K562 (cell line): ENCODE measurements around the gene KRI1. TPM values are rescaled to one million over a fixed set of nuclear protein-coding genes. Genes with fewer than 3 reads are reported as not detected.

ENCODE experiments used
- BHLHE40 ChIP-seq: IDR thresholded peaks from 2 replicates; pipeline ENCODE4 v1.6.1; 2011; ENCODE audit warnings: low read length, improper control_type of control experiment
- HDGF ChIP-seq: fragments of 450-650 bp; IDR thresholded peaks from 2 replicates; pipeline ENCODE4 v1.6.1; 2016
- MAFK ChIP-seq: IDR thresholded peaks from 2 replicates; pipeline ENCODE4 v1.6.1; 2011; ENCODE audit warnings: low read length, improper control_type of control experiment
- MNT ChIP-seq, 2 experiments: fragments of 450-650 bp; conservative IDR thresholded peaks; 2 replicates each; pipeline ENCODE4 v1.6.1; 2017; ENCODE audit warnings: mild to moderate bottlenecking in 2 of 2, moderate library complexity in 2 of 2
- NCOA6 ChIP-seq: fragments of 450-650 bp; IDR thresholded peaks from 2 replicates; pipeline ENCODE4 v1.6.1; 2017; ENCODE audit warnings: mild to moderate bottlenecking
- PREB ChIP-seq: sonication (generic); formaldehyde crosslinking; IDR thresholded peaks from 2 replicates; pipeline ENCODE4 v1.8.1; 2023; ENCODE audit warnings: mild to moderate bottlenecking, missing genetic modification reagents
- PTRF ChIP-seq: fragments of 450-650 bp; IDR thresholded peaks from 2 replicates; pipeline ENCODE4 v1.6.1; 2016; ENCODE audit warnings: mild to moderate bottlenecking, missing genetic modification characterization, missing compliant biosample characterization
- RAD21 ChIP-seq, 2 experiments: fragments of 250-450 bp in 1 of 2; fragments of 450-650 bp in 1 of 2; sonication (Bioruptor Pico) in 1 of 2; formaldehyde crosslinking in 1 of 2; IDR thresholded peaks in 1 of 2; conservative IDR thresholded peaks in 1 of 2; 2 replicates each; pipeline versions ENCODE4 v1.4.0 to v1.8.0; 2020 to 2022; ENCODE audit warnings: mild to moderate bottlenecking in 2 of 2, moderate library complexity in 1 of 2
- RBM34 ChIP-seq: fragments of 200-400 bp; formaldehyde crosslinking; IDR thresholded peaks from 2 replicates; pipeline ENCODE4 v1.6.1; 2018; ENCODE audit warnings: low read length, borderline replicate concordance; ENCODE audit not compliant: insufficient read depth
- SIN3A ChIP-seq, 2 experiments: fragments of 150-350 bp in 1 of 2; IDR thresholded peaks; 2 replicates each; pipeline ENCODE4 v1.6.1; 2011 to 2016; ENCODE audit warnings: borderline replicate concordance in 2 of 2, low read depth in 2 of 2, low read length in 2 of 2, mild to moderate bottlenecking in 2 of 2, moderate library complexity in 2 of 2; ENCODE audit not compliant: control insufficient read depth in 1 of 2
- SMAD2 ChIP-seq: fragments of 150-350 bp; IDR thresholded peaks from 2 replicates; pipeline ENCODE4 v1.6.1; 2014; ENCODE audit warnings: low read depth, mild to moderate bottlenecking, low read length
- SMARCA4 ChIP-seq: fragments of 450-650 bp; IDR thresholded peaks from 2 replicates; pipeline ENCODE4 v1.6.1; 2016
- STAT5A ChIP-seq: IDR thresholded peaks from 2 replicates; pipeline ENCODE4 v1.6.1; 2012; ENCODE audit warnings: low read length, inconsistent platforms, borderline replicate concordance
- XRCC5 ChIP-seq: fragments of 200-400 bp; formaldehyde crosslinking; IDR thresholded peaks from 2 replicates; pipeline ENCODE4 v1.6.1; 2017; ENCODE audit warnings: low read depth, mild to moderate bottlenecking, low read length
- ZNF668 ChIP-seq: fragments of 250-450 bp; sonication (Bioruptor Pico); IDR thresholded peaks from 2 replicates; pipeline ENCODE4 v1.8.0; 2022; ENCODE audit warnings: mild to moderate bottlenecking, inconsistent platforms
- polyA plus RNA-seq, 8 experiments: library from polyadenylated mRNA; depleted of rRNA in 4 of 8; stranded (reverse) in 5 of 8; unstranded in 3 of 8; fragments of >200 nt; fragmentation: Nextera tagmentation in 2 of 8; fragmentation: Illumina TruSeq in 1 of 8; extraction: Ambion mirVana in 2 of 8; extraction: Trizol in 1 of 8; gene quantifications; 2 replicates each; pipeline versions ENCODE4 v1.2.1 to v1.2.3, GENCODE V29; 2011 to 2014; ENCODE audit warnings: inconsistent platforms in 1 of 8, missing spikeins in 1 of 8
- total RNA-seq, 7 experiments: library from RNA; depleted of rRNA in 6 of 7; stranded (reverse); fragments of >200 nt in 6 of 7; fragmentation: Illumina TruSeq in 2 of 7; extraction: Trizol in 2 of 7; gene quantifications; 2 replicates each; pipeline versions ENCODE4 v1.2.1 to v1.2.3, GENCODE V29; 2011 to 2021; ENCODE audit warnings: low replicate concordance in 1 of 7
- TF ChIP-seq, protein P1 (sequence below): fragments of 250-450 bp; sonication (Bioruptor Pico); IDR thresholded peaks from 2 replicates; pipeline ENCODE4 v1.4.0; 2020; ENCODE audit warnings: mild to moderate bottlenecking
- TF ChIP-seq, protein P2 (sequence below): sonication (generic); formaldehyde crosslinking; IDR thresholded peaks from 2 replicates; pipeline ENCODE4 v1.8.0; 2022; ENCODE audit warnings: missing genetic modification reagents, mild to moderate bottlenecking, borderline replicate concordance
- TF ChIP-seq, protein P3 (sequence below): fragments of 450-650 bp; IDR thresholded peaks from 2 replicates; pipeline ENCODE4 v1.6.1; 2016; ENCODE audit warnings: missing biosample characterization, missing genetic modification characterization
- TF ChIP-seq, protein P4 (sequence below): IDR thresholded peaks from 2 replicates; pipeline ENCODE4 v1.6.1; 2012; ENCODE audit warnings: low read depth, low read length, improper control_type of control experiment, borderline replicate concordance

The KRI1 gene
- total and polyA plus RNA-seq, 9 of the 15 experiments (the other 6 are each of a cell fraction or from before 2014, with no cell fraction given) = 1.1 to 50.7 (median 24.7) TPM

DNA sequence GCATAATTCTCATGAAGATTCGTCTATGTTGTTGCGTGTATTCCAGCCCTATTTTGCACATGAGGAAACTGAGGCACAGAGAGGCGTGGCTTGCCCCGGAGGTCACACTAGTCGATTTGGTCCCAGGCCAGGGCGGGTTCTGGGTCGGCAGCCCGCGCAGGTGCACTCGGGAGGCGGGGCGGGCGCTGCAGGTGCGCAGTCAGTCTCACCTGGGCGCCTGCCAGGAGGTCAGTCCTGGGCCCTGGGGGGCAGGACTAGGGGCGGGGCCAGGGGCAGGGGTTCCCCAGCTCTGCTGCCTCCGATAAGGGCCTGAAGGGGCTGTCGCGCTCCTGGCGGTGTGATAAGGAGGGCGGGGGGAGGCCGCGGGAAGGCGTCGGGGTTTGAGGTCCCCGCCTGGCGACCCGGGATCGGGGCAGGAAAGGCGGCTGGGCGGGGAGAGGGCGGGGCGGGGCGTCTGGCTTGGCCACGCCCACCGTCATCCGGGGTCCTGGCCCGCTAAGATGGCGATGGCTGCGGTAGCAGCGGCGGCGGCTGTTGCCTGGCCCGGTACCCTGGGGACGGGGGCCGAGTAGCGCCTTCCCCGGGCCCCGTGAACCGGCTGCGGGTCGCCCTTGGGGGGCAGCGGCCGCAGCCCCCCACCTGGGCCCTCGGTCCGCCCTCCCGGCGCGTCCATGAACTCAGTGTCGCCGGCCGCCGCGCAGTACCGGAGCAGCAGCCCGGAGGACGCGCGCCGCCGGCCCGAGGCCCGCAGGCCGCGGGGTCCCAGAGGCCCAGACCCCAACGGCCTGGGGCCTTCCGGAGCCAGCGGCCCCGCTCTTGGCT, 22.2 kb downstream of the KRI1 start, which contains the start of gene ATG4D (continued):
- TF ChIP-seq, protein P1, sequence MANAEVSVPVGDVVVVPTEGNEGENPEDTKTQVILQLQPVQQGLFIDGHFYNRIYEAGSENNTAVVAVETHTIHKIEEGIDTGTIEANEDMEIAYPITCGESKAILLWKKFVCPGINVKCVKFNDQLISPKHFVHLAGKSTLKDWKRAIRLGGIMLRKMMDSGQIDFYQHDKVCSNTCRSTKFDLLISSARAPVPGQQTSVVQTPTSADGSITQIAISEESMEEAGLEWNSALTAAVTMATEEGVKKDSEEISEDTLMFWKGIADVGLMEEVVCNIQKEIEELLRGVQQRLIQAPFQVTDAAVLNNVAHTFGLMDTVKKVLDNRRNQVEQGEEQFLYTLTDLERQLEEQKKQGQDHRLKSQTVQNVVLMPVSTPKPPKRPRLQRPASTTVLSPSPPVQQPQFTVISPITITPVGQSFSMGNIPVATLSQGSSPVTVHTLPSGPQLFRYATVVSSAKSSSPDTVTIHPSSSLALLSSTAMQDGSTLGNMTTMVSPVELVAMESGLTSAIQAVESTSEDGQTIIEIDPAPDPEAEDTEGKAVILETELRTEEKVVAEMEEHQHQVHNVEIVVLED (CRISPR knock-in tag) = no peak
- no peak for TF ChIP-seq SMAD2
- TF ChIP-seq HDGF = no peak
- TF ChIP-seq, protein P2, sequence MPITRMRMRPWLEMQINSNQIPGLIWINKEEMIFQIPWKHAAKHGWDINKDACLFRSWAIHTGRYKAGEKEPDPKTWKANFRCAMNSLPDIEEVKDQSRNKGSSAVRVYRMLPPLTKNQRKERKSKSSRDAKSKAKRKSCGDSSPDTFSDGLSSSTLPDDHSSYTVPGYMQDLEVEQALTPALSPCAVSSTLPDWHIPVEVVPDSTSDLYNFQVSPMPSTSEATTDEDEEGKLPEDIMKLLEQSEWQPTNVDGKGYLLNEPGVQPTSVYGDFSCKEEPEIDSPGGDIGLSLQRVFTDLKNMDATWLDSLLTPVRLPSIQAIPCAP (CRISPR knock-in tag) = no peak
- no peak for TF ChIP-seq RBM34
- TF ChIP-seq, protein P3, sequence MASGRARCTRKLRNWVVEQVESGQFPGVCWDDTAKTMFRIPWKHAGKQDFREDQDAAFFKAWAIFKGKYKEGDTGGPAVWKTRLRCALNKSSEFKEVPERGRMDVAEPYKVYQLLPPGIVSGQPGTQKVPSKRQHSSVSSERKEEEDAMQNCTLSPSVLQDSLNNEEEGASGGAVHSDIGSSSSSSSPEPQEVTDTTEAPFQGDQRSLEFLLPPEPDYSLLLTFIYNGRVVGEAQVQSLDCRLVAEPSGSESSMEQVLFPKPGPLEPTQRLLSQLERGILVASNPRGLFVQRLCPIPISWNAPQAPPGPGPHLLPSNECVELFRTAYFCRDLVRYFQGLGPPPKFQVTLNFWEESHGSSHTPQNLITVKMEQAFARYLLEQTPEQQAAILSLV (tag) = no peak
- TF ChIP-seq RAD21 (CRISPR knock-in tag; conservative IDR thresholded peaks at IDR 0.05 in 1 of 2, IDR thresholded peaks at IDR 0.05 in 1 of 2) = no peak
- TF ChIP-seq, protein P4, sequence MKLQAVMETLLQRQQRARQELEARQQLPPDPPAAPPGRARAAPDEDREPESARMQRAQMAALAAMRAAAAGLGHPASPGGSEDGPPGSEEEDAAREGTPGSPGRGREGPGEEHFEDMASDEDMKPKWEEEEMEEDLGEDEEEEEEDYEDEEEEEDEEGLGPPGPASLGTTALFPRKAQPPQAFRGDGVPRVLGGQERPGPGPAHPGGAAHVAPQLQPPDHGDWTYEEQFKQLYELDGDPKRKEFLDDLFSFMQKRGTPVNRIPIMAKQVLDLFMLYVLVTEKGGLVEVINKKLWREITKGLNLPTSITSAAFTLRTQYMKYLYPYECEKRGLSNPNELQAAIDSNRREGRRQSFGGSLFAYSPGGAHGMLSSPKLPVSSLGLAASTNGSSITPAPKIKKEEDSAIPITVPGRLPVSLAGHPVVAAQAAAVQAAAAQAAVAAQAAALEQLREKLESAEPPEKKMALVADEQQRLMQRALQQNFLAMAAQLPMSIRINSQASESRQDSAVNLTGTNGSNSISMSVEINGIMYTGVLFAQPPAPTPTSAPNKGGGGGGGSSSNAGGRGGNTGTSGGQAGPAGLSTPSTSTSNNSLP = no peak
- no peak for TF ChIP-seq PTRF (tag)
- TF ChIP-seq SIN3A (IDR thresholded peaks at IDR 0.05; ENCODE audit: borderline replicate concordance in 2 of 2, control insufficient read depth in 1 of 2, low read depth in 2 of 2, low read length in 2 of 2) = 0 out of 4 replicates have a peak, but pooled peaks of 1 of the 2 experiments have one; percentile 38
- TF ChIP-seq STAT5A = peak; percentile 70; the same call in 1 of the 2 replicates
- TF ChIP-seq PREB (CRISPR knock-in tag) = no peak
- peak; percentile 70 for TF ChIP-seq SMARCA4
- TF ChIP-seq BHLHE40 = no peak; the same call in 1 of the 2 replicates
- no peak for TF ChIP-seq NCOA6
- no peak for TF ChIP-seq XRCC5
- peak in 1 of 2 experiments; percentile 66; a peak in 2 of 4 replicates for TF ChIP-seq MNT (conservative IDR thresholded peaks at IDR 0.05)
- TF ChIP-seq ZNF668 (CRISPR knock-in tag) = no peak
- TF ChIP-seq MAFK = no peak
